ENCODE results near the gene ACTR3. TPM values are rescaled to one million over a fixed set of nuclear protein-coding genes. Genes with fewer than 3 reads are reported as not detected.

The ACTR3 gene
- total and polyA plus RNA-seq, 7 donors: 34.3 to 113 (median 88.1) TPM

- peaks cover 56% of the 10 kb centered on the region for H3K4me1 ChIP-seq
- intact Hi-C loops (cut with DNase I): loop anchor here (1.0 to 5.0 kb wide), 2 partner anchors 133 to 134 kb away; partner anchors contain the start of gene SLC35F5 (in 2 of the 2)
- peak overlapping the region; percentile 92 for H3K4me3 ChIP-seq
- DNase-seq: peak; percentile 39 to 71
- TF ChIP-seq CTCF (IDR thresholded peaks at IDR 0.05): no peak
- H3K36me3 ChIP-seq (ENCODE audit: insufficient read depth in 1 of 2, low read depth in 1 of 2): no peaks in the 10 kb centered on the region
- H3K9me3 ChIP-seq: no peaks in the 10 kb centered on the region
- peak; percentile 22 to 51 (median 36) for ATAC-seq
- H3K27ac ChIP-seq: peak overlapping the region; percentile 98
- H3K27me3 ChIP-seq (ENCODE audit: insufficient read depth in 3 of 3, low read length in 2 of 3): no peaks in the 10 kb centered on the region
- WGBS, 3 donors: 0% methylated on average over 30 to 57 of the region's 57 CpGs
These were observed 655 bp downstream of the ACTR3 start for GRCh38 chr2:113890253-113891235.

GRCh38 chr2:113891265-113891959 lies 1.5 kb downstream of the ACTR3 start:
- peaks cover 60% of the 10 kb centered on the region for H3K4me1 ChIP-seq
- intact Hi-C loops (cut with DNase I): loop anchor here in 1 of 2 donors (5.0 kb wide), 1 partner anchor 134 kb away; the partner anchor contains the start of gene SLC35F5
- no peak for TF ChIP-seq CTCF (IDR thresholded peaks at IDR 0.05)

GRCh38 chr2:113892004-113892710 lies 2.3 kb downstream of the ACTR3 start:
- TF ChIP-seq CTCF (IDR thresholded peaks at IDR 0.05): no peak
- H3K36me3 ChIP-seq (ENCODE audit: insufficient read depth in 1 of 2, low read depth in 1 of 2): no peaks in the 10 kb centered on the region
- no peak for DNase-seq
- intact Hi-C loops (cut with DNase I): loop anchor here in 1 of 2 donors (5.0 kb wide), 1 partner anchor 135 kb away; the partner anchor contains the start of gene SLC35F5
- 28 to 34% (median 28%) methylated on average over 6 of the region's 6 CpGs for WGBS, 3 donors
- no peaks in the 10 kb centered on the region for H3K27me3 ChIP-seq (ENCODE audit: insufficient read depth in 3 of 3, low read length in 2 of 3)
- H3K4me3 ChIP-seq: peak overlapping the region; percentile 92
- peaks cover 62% of the 10 kb centered on the region for H3K4me1 ChIP-seq
- ATAC-seq: no peak
- H3K9me3 ChIP-seq: no peaks in the 10 kb centered on the region
- H3K27ac ChIP-seq: peak overlapping the region; percentile 98

More at GRCh38 chr2:113891265-113891959, 1.5 kb downstream of the ACTR3 start:
- H3K4me3 ChIP-seq: peak overlapping the region; percentile 92
- no peaks in the 10 kb centered on the region for H3K9me3 ChIP-seq
- ATAC-seq (no peak), DNase-seq (no peak)
- H3K27me3 ChIP-seq (ENCODE audit: insufficient read depth in 3 of 3, low read length in 2 of 3): no peaks in the 10 kb centered on the region
- peak overlapping the region; percentile 98 for H3K27ac ChIP-seq
- no peaks in the 10 kb centered on the region for H3K36me3 ChIP-seq (ENCODE audit: insufficient read depth in 1 of 2, low read depth in 1 of 2)
- 5 to 6% (median 6%) methylated on average over 5 of the region's 5 CpGs for WGBS, 3 donors

GRCh38 chr2:113894156-113894743 lies 4.4 kb downstream of the ACTR3 start:
- TF ChIP-seq CTCF (IDR thresholded peaks at IDR 0.05): no peak
- Histone ChIP-seq H3K4me1 (peaks cover 74% of the 10 kb centered on the region), H3K4me3 (peak overlapping the region; percentile 23), H3K27ac (peak overlapping the region; percentile 67), H3K36me3 (ENCODE audit: insufficient read depth in 1 of 2, low read depth in 1 of 2) (no peaks in the 10 kb centered on the region), H3K9me3 (no peaks in the 10 kb centered on the region), H3K27me3 (ENCODE audit: insufficient read depth in 3 of 3, low read length in 2 of 3) (no peaks in the 10 kb centered on the region)
- 62 to 81% (median 63%) methylated on average over 7 of the region's 7 CpGs for WGBS, 3 donors
- DNase-seq (no peak), ATAC-seq (peak in 1 of 4 donors; percentile 22)
- intact Hi-C loops (cut with DNase I): loop anchor here in 1 of 2 donors (5.0 kb wide), 1 partner anchor 137 kb away; the partner anchor contains the start of gene SLC35F5
